ENCODE data around the gene GBP2.

Gene GBP2

GRCh38 chr1:89065079-89065868 is 60.6 kb downstream of the GBP2 start, which contains the start of gene GBP1:
Gene GBP1 (minus strand): TSS chr1:89065208. CDS start chr1:89063234, 1,974 bp downstream.
- no peak for DNase-seq (ENCODE audit: low spot score)

DNA sequence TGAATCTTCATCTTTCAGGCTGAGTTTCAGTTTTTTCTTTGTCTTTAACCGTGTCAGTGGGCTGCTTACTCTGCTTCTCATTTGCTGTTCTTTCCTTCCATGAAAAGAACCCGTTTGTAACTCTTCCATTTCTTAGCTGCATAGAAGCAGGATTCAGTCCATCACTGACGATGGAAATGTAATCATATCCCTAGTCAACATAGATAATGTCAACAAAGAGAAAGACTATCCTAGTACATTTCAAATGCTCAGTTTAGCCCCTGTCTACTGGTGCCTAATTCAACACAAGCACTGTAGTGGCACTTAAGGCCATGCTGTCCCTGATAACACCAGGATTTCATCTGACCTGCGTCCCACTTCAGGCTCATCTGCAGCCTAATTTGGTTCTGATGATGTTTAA is 61.3 kb downstream of the GBP2 start:
- DNase-seq (ENCODE audit: low spot score): no peak

DNA sequence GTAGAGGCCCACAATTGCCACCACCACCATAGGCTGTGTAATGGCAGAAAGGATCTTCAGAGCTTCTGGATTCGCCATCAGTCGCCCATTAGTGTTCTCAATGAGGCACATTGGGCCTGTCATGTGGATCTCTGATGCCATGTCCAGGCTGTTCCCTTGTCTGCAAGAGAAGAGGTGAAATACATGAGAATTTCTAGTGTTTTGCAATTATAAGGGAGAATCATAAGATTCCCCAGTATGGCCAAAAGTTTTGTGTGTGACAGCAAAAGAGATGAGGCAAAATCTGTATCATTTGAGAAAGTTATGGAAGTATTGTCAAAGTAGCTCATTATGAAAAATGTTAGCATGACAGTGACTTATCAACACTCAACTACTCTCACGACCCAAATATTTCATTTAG is 62.8 kb downstream of the GBP2 start:
- no peak for DNase-seq (ENCODE audit: low spot score)

DNA sequence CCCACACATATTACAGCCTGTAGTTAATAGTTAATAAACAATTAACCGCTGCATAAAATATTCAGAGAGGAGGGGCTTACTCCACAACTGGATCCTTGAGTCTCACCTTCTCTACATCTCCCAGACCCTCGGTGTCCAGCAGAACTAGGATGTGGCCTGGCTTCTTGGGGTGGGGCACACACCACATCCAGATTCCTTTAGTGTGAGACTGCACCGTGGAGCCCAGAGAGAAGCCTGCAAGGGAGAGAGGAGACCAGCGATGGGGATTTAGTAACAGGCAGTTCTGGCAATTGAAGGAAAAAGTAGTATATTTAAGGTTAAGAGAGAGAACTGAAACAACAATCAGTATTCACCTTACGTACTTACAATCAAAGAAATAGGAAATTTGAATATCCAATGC is 65.8 kb downstream of the GBP2 start:
- DNase-seq (ENCODE audit: low spot score): no peak

Data from putamen (tissue), 1 donor.